T-helper 1 cell treated with Interleukin-12 subunit alpha and Interleukin-12 subunit beta and Interleukin-4 antibody, amounts not matched to agents 30 ng/mL and 1 ng/mL, for 36 hours (primary cell): ENCODE results near the gene DMAC2. TPM values are rescaled to one million over a fixed set of nuclear protein-coding genes. Genes with fewer than 3 reads are reported as not detected.
"Not testable (repeated sequence)": the region's sequence is repeated elsewhere in the genome, so short reads cannot be mapped to it uniquely, and the experiment has no call there.

Experiments
- intact Hi-C: fragments of 100-400 bp; cut with micrococcal nuclease; formaldehyde crosslinking; loops from one replicate; pipeline ENCODE4 v1.15.1; 2024
- total RNA-seq: library from RNA; stranded (reverse); gene quantifications from 2 replicates; pipeline ENCODE4 v1.2.3, GENCODE V29; 2022

The DMAC2 gene
- 42.0 and 42.8 TPM in 2 replicates for total RNA-seq

DNA sequence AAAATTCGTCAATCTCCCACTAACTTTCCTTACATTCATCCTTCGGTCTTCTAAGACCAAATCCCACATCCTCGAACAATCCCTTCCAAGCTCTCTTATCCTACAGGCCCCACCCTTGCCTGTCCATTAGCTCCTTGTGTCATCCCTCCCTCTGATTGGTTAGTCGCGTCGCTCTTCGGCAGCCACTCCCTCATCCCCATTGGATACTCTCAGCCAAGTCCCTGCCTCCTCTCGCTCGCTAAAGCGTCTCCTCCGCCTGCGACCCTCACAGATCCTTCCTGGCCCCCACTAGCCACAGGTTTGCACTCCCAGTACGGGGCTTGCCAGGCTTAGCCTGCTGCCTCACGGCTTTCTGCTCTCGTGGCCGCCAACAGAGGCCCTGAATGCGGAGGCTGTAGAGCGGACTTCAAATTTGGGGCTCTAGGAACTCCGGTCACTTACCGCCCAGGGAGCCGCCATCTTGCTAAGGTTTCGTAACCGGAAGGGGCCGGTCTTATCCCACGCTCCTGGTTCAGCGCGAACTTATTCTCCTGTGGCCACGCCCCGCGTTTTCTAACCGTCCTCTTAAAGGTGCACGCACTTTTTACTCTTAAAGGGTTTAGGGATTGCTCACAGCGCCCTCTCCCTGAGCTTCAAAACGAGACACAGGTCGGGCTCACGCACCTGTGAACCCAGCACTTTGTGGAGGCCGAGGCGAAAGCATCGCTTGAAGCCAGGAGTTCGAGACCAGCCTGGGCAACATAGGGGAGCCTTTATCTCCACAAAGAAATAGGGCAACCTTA, at the start of gene DMAC2:
DMAC2 (minus strand) TSS at position 472 of the 782 bp plus-strand sequence; CDS start at position 459, 13 bp downstream.
- intact Hi-C loops, result loop anchor here (1.0 to 2.0 kb wide), 10 partner anchors 11 to 235 kb away; partner anchors contain the start of genes B9D2, BCKDHA, CEACAM21 and EXOSC5

DNA sequence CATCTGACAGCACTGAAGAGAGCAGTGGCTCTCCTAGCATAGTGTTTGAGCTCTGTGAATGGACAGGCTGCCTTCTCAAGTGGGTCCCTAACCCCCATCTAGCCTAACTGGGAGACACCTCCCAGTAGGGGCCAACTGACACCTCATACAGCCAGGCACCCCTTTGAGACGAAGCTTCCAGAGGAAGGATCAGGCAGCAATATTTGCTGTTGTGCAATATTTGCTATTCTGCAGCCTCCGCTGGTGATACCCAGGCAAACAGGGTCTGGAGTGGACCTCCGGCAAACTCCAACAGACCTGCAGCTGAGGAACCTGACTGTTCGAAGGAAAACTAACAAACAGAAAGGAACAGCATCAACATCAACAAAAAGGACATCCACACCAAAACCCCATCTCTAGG, 47.2 kb upstream of the DMAC2 start:
- intact Hi-C loops, result not testable (repeated sequence)

DNA sequence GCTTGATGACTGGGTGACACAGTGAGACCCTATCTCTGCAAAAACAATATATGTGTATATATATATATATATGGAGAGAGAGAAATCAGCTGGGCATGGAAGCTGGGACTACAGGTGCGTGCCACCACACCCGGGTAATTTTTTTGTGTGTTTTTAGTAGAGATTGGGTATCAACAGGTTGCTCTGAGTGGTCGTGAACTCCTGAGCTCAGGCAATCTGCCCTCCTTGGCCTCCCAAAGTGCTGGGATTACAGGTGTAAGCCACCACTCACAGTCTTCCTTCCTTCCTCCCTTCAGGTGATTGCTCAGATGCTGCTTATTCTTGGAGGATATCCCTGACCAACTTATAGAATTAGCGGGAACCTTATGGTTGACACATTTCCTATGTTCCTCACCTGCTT, 45.1 kb upstream of the DMAC2 start:
- intact Hi-C loops, result no loop called here

DNA sequence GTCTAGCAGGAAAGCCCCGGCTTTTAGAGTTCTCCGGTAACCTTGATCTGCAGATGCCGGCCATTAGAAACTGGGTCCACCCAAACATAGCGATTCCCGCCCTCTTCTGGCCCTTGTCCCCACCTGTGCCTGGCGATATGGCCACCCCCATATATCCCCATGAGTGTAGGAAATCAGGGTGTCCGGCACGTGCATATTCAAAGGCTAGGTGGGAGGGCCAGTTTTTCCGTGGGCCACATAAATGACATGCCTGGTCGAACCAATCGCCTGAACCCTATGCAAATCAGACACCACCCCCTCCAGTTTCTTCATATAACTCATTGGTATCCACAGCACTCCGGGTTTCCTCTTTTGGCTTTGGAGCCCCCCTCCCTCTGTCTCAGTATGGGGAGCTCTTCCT, 40.6 kb upstream of the DMAC2 start:
- intact Hi-C loops, result no loop called here

DNA sequence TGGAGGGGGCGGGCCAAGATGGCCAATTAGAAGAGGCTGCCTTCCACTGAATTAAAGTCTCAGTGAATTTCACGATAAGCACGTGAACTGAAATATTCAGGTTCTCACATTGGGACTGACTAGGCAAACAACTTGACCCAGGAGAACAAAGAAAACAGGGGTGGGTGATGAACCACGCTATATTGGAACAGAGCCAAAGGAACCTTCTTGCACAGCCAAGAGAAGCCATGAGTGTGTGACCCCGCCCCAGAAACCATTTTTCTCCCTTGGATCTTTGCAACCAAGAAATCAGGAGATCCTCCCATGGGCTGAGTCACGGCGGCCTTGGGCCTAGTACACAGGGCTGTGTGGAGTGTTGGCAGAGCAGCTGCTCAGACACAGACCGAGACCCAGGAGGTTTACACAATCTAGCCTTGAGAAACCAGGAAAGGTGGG, 40.1 kb upstream of the DMAC2 start:
- intact Hi-C loops, result no loop called here

DNA sequence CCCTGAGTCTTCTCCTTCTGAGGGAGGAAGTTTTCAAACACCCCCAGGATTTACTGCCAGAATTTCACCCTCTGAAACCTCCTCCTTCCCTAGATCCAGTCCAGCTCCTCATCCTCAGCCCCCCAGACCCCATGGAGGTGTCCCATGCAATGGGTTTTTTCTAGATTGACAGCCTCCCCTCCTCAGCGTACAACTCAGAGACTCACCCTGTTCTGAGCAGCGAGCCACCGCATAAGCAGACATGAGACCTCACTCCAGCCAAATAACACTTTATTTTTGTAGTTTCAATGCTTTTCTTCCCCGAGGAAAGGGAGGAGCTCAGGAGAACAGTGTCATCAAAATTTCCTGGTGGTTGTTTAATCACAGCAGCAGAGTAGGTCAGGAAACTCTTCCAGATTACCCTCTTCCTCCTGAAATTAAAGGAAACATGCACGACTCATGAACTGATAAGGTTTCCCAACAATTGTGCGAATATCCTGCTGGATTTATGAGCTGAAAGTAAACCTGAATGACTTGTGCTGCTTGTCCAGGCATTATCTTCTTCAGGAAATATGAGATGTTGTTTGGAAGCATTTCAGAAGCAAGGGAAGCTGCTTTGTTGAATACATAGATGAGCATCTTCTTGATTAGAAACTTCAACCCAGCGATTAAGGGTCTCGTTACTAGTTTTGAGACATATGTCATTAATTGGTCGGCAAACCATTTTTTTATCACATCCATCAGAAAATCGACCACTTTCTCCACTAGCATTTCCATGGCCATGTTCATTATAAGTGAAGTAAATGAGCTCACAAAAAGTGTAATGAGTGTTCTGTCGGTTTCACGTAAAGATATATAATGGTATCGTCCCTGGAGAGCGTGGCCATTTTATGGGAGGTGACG, 39.4 kb upstream of the DMAC2 start:
- intact Hi-C loops, result no loop called here

DNA sequence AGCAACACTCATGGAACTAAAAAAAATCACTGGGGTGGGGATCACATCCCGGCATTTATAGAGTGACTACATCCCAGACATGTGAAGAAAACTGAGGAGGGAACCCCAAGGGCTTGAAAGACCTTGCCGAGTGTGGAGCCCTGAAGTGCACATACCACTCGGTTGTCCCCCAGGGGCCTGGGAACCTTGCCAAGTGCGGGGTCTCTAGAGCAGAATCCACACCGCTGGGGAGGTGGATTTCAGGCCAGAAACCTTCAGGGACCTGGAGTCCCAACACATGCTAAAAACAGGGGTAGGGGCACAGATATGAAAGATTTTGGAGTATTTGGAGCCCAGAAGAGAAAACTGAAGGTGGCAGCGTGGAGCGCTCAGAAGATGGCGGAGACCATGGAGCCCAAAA, 38.5 kb upstream of the DMAC2 start:
- intact Hi-C loops, result no loop called here

DNA sequence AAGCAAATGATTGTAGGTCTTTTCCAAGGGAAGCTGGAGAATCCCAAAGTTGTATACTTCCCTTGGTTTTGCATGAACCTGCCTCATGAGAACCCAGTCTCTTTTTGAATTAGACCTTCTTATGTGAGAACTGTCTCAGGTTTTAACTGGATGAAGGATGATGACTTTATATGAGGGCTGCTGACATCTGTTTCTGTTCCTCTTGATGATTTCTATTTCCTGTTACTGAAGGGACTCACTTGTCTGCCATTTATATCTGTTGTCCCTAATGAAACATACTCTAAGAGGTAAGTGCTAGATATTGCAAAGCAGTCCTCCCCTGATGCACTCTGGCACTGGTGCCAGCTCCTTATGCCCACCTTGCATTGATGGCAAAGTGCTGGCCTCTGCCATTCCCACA, 36.9 kb upstream of the DMAC2 start:
- intact Hi-C loops, result no loop called here

DNA sequence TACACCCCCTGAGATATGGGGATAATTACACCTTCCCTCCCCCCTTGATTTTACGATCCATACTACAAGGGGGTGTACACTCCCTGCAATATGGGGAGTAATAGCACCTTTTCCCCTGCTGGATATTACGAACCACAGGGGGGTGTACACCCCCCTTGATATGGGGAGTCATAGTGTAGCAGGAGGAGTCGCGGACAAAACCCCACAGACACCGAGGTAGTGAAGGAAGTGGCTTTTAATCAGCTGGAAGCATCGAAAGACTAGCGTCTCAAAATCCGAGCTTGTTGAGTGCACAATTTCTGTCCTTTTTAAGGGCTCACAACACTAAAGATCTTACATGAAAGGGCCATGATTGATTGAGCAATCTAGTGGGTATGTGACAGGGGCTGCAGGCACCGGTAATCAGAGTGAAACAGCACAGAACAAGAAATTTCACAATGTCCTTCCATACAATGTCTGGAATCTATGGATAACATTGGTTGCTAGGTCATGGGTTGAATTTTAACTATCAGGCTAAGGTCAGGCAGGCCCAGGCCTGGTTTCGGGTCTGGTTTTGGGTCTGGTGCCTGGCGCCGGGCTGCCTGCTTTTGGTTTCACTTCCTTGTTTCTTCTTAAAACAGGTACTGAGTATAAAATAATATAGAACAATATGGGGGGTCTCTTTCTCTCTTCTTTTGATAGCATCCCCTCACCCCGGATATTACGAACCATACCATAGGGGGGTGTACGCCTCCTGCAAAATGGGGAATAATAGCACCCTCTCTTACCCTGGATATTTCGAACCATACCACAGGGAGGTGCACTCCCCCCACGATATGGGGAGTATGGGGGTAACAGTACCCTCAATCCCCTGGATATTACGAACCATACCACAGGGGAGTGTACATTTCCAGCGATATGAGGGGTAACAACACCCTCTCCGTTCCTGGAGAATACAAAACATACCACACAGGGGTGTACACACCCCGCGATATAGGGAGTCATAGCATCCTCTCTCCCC, 23.8 kb upstream of the DMAC2 start:
- intact Hi-C loops, result not testable (repeated sequence)

DNA sequence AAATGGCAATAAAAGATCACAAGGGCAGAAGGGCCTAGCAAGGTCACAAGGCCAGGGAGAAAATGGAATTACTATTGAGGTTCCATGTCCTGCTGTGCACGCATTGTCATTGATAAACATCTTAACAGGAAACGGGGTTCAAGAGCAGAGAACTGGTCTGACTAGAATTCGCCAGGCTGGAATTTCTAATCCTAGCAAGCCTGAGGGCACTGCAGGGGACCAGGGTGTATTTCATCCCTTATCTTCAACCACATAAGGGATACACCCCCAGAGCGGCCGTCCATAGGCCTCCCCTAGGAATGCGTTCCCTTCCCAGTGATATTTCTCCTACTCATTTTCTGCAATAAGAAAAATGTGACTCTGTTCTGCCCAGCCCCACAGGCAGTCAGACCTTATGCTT, 22.8 kb upstream of the DMAC2 start:
- intact Hi-C loops, result no loop called here

DNA sequence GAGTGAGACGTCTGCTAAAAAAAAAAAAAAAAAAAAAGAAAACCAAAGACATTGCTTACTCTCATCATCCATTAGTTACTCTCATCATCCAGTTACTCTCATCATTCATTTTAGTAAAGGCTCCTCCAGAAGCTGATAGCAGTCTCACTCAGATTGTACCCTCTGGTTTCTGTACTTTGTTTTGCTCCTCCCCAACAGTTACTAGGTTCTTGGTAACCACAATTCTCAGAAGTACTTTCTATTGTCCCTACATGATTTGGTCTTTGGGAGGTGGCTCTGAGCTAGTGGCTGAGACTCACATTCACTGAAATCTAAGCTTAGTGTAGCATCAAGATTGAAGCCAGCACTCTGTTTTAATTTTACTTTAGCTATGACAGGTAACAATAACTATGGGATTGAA, 17.5 kb upstream of the DMAC2 start:
- intact Hi-C loops, result loop anchor here (2.0 kb wide), 1 partner anchor 74 kb away; no protein-coding TSS in a partner anchor

DNA sequence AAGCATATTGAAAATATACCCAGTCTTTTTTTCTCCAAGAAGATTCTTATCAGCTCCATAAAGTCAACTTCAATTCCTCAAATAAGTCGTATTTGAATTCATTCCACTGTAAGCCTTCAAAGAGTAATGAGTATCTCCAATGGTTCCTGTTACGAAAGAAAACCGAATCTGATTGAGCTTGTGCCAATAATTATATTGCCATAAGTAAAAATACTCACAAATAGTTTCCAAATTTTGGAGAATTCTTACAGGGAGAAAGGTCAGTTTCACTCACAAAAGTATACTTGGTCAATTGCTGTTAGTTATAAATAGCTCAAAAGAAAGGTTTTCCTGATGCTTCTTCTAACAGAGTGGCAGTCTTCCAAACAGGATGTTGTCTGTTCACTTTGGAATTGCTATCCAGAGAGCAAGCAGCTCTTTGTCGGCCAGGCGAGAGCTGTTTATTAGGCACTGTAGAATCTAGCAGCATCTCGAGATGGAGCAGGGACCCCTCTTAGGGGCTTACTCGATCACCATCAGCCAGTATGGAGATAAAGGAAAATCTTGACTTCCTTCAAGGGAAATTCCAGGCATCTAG, 16.7 kb upstream of the DMAC2 start:
- intact Hi-C loops, result loop anchor here (2.0 kb wide), 1 partner anchor 74 kb away; no protein-coding TSS in a partner anchor

DNA sequence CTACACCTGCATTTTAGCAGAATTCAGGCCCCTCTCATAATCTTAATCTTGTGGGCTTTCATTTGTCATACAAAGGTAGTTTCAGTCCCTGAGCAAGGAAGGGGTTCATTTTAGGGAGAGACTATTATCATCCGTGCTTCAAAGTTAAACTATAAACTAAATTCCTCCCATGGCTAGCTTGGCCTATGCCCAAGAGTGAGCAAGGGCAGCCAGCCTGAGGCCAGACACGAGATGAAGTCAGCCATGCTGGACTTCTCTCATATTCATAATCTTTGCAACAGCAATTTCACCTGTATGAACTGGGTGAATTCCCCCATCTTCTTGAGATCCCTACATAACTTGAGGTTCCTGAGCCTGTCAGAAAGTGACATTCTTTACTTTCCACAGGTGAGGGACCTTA, 16.2 kb upstream of the DMAC2 start:
- intact Hi-C loops, result loop anchor here (2.0 kb wide), 1 partner anchor 75 kb away; no protein-coding TSS in a partner anchor

DNA sequence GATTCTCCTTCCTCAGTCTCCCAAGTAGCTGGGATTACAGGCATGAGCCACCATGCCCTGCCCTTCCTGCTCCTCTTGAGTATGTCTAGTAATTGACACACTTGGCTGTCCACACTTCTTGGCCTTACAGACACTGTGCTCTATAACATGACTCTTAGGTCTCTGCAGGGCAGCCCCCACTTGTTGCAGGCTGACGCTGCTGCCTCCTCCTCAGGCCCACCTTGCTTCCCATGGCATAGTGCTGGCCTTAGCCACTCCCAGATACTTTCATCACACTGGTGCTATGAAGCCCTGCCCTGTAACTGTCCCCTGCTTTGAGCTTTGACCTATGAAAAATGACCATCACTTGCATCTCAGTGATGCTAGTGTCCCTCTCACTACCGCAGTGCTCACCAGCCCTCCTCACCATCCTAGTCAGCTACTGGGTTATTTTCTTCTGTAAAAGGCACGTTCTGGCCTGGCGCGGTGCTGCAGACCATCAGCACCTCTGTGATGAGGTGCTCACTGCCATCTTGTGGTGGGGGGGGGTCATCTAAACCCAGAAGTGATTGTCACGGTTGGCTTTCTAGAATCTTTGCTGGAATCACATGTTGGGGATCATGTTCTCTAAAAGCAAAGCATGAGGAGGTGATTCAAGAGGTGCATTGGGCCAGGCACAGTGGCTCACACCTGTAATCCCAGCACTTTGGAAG, 13.0 kb upstream of the DMAC2 start:
- intact Hi-C loops, result no loop called here

DNA sequence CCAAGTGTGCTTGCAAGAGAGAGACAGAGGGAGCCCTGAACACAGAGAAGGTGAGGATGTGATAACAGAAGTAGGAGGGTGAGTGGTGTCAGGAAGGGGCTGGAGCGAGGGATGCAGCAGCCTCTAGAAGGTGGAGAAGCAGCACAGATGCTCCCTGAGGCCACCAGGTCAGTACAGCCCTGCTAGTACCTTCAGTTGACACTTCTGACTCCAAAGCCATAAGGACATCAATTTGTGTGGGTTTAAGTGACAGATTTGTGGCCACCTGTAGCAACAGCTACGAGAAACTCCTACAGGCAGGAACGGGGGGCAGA, 10.1 kb upstream of the DMAC2 start:
- intact Hi-C loops, result loop anchor here (1.0 kb wide), 5 partner anchors 87 to 145 kb away; no protein-coding TSS in a partner anchor

DNA sequence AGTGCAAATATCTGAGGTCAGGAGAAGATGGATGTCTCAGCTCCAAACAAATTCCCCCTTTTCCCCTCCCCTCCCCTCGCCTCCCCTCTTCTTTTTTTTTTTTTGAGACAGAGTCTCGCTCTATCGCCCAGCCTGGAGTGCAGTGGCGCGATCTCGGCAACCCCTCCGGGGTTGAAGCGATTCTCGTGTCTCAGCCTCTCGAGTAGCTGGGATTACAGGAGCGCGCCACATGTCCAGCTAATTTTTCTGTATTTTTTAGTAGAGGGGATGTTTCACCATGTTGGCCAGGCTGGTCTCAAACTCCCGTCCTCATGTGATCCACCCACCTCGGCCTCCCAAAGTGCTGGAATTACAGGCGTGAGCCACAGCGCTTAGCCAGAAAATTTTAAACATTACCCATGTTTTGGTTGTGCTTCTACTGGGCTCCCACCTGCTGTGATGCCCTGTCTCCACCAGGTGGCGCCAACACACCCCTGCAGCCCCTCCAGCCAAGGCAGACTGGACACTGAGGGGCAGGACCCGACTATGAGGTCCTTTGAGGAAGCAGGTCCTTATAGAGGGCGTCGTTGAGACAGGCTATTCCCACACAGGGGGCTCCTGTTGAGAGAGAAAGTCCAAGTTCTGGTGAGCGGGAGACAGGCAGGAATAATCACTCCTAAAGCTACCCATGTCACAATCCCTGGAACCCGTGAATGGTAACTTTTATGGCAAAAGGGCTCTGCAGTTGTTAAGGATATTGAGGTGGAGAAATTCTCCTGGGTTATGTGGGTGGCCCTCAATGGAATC, 9.6 kb upstream of the DMAC2 start:
- intact Hi-C loops, result loop anchor here (1.0 kb wide), 5 partner anchors 88 to 146 kb away; no protein-coding TSS in a partner anchor

DNA sequence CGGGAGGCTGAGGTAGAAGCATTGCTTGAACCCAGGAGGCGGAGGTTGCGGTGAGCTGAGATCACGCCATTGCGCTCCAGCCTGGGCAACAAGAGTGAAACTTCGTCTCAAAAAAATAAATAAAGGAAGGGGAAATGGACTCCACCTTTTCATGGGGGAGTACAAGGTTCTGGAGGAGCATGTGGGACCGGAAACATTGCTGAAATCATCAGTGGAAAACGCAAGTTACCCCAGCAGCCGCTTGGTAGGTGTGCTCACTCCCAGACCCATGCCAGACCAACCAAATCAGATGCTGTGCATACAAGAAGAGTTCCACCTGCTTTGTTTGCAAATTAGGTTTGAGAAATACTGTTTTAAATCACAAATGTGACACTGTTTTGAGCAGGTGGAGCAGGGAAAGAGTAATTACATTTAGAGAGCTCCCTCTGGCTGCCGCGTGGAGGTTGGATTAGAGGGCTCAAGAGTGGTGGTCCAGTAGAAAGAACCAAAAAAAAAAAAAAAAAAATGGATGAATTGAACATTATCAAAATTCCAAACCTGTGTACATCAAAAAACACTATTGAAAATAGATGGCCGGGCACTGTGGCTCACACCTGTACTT, 8.1 kb upstream of the DMAC2 start:
- intact Hi-C loops, result no loop called here

DNA sequence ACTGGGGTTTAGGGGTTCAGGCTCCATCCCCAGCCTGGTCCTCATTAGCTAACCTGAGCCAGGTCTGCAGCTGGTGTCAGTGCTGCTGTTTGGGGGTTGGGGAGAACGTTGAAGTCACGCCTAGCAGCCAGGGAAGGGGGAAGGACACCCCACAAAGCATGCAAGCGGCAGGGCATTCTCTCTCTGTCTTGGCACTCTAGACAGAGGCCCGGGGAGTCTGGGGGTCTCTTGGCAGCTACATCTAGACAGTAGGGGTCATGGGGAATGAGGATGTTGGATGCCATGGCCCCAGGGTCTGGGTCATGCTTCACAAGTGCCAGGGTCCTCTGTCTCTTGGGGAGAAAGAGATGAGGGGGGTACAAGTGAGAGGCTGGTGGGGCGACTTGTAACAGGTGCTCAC, 5.9 kb upstream of the DMAC2 start:
- intact Hi-C loops, result no loop called here
